Activated naive CD8-positive, alpha-beta T cell treated with anti-CD3 and anti-CD28 coated beads, Interleukin-2, amount 10 ng/mL, durations not matched to agents 7 days and 5 days (primary cell): ENCODE data around the gene SYNGR3. TPM values are rescaled to one million over a fixed set of nuclear protein-coding genes. Genes with fewer than 3 reads are reported as not detected.

ENCODE experiments used
- ATAC-seq: fragments of 150-1000 bp; cut with Tn5 transposase; one replicate; pipeline ENCODE4 v1.10.0; 2021; ENCODE audit warnings: low read depth, moderate library complexity
- POLR2A ChIA-PET: fragments of 350-600 bp; sonication (Branson Sonifier 250); formaldehyde crosslinking; loops from one replicate; lab custom pipeline; 2021; ENCODE audit warnings: antibody characterized with exemption; lab: Charles Lee
- DNase-seq: peaks from one replicate; pipeline ENCODE4 v3.0.0; 2021
- H3K27ac Mint-ChIP-seq: one replicate; pipeline ENCODE4 v1.8.0; 2022; ENCODE audit warnings: mild to moderate bottlenecking, mixed read lengths
- H3K27me3 Mint-ChIP-seq: one replicate; pipeline ENCODE4 v1.8.0; 2022; ENCODE audit warnings: mild to moderate bottlenecking, moderate library complexity, mixed read lengths
- H3K36me3 Mint-ChIP-seq: one replicate; pipeline ENCODE4 v1.8.0; 2021; ENCODE audit warnings: mild to moderate bottlenecking, mixed read lengths
- H3K4me1 Mint-ChIP-seq: one replicate; pipeline ENCODE4 v1.8.0; 2021; ENCODE audit warnings: mixed read lengths
- H3K4me3 Mint-ChIP-seq: one replicate; pipeline ENCODE4 v1.8.0; 2022; ENCODE audit warnings: mild to moderate bottlenecking, moderate library complexity, mixed read lengths
- H3K9me3 Mint-ChIP-seq: one replicate; pipeline ENCODE4 v1.8.0; 2021; ENCODE audit warnings: mixed read lengths
- total RNA-seq, 2 experiments: library from RNA; stranded (reverse); gene quantifications; one replicate each; pipeline ENCODE4 v1.2.3, GENCODE V29; 2021

SYNGR3 gene
- total RNA-seq, 2 experiments from 2014 or later = 2.0 to 2.2 TPM

GRCh38 chr16:1975432-1976215 lies 14.1 kb upstream of the SYNGR3 start:
- POLR2A ChIA-PET = interaction anchor here (1.8 kb wide), 1 partner anchor 11 kb away, joined by 9 read pairs; the partner anchor contains the start of gene RPS2
- ATAC-seq (no peak), DNase-seq (no peak)
- Mint-ChIP-seq H3K36me3 (peaks cover 7% of the 10 kb centered on the region), H3K27ac (no peak overlapping the region), H3K9me3 (no peaks in the 10 kb centered on the region), H3K4me1 (peaks cover 12% of the 10 kb centered on the region), H3K4me3 (no peak overlapping the region), H3K27me3 (peaks cover 3% of the 10 kb centered on the region)

GRCh38 chr16:1976216-1976520 lies 13.6 kb upstream of the SYNGR3 start:
- no peak for DNase-seq
- H3K27ac Mint-ChIP-seq = no peak overlapping the region
- no peak for ATAC-seq
- POLR2A ChIA-PET = interaction anchor here (1.8 kb wide), 1 partner anchor 11 kb away, joined by 9 read pairs; the partner anchor contains the start of gene RPS2
- H3K9me3 Mint-ChIP-seq = no peaks in the 10 kb centered on the region
- H3K4me1 Mint-ChIP-seq = peaks cover 10% of the 10 kb centered on the region
- H3K27me3 Mint-ChIP-seq = peaks cover 7% of the 10 kb centered on the region
- no peak overlapping the region for H3K4me3 Mint-ChIP-seq
- H3K36me3 Mint-ChIP-seq = peaks cover 7% of the 10 kb centered on the region

- no peak for ATAC-seq
- Mint-ChIP-seq H3K27me3 (peaks cover 18% of the 10 kb centered on the region), H3K27ac (no peak overlapping the region), H3K9me3 (no peaks in the 10 kb centered on the region), H3K4me3 (no peak overlapping the region), H3K36me3 (peaks cover 7% of the 10 kb centered on the region), H3K4me1 (peaks cover 7% of the 10 kb centered on the region)
- no peak for DNase-seq
- POLR2A ChIA-PET = interaction anchor here (8.6 kb wide), 1 partner anchor 13 kb away, joined by 50 read pairs; the partner anchor contains the start of gene RPS2
Measured at GRCh38 chr16:1976951-1977874, 12.6 kb upstream of the SYNGR3 start.

GRCh38 chr16:1977875-1978268 lies 11.9 kb upstream of the SYNGR3 start:
- POLR2A ChIA-PET = interaction anchor here (8.6 kb wide), 1 partner anchor 13 kb away, joined by 50 read pairs; the partner anchor contains the start of gene RPS2
- H3K4me3 Mint-ChIP-seq = no peak overlapping the region
- H3K36me3 Mint-ChIP-seq = peaks cover 7% of the 10 kb centered on the region
- H3K27me3 Mint-ChIP-seq = peaks cover 24% of the 10 kb centered on the region
- H3K4me1 Mint-ChIP-seq = peaks cover 3% of the 10 kb centered on the region
- ATAC-seq = no peak
- H3K27ac Mint-ChIP-seq = no peak overlapping the region
- no peak for DNase-seq
- no peaks in the 10 kb centered on the region for H3K9me3 Mint-ChIP-seq

GRCh38 chr16:1978476-1979120 lies 11.2 kb upstream of the SYNGR3 start:
- no peak overlapping the region for H3K27ac Mint-ChIP-seq
- POLR2A ChIA-PET = interaction anchor here (8.6 kb wide), 1 partner anchor 14 kb away, joined by 50 read pairs; the partner anchor contains the start of gene RPS2
- H3K27me3 Mint-ChIP-seq = peaks cover 30% of the 10 kb centered on the region
- no peak for ATAC-seq
- peaks cover 3% of the 10 kb centered on the region for H3K4me1 Mint-ChIP-seq
- peaks cover 7% of the 10 kb centered on the region for H3K36me3 Mint-ChIP-seq
- H3K9me3 Mint-ChIP-seq = no peaks in the 10 kb centered on the region
- no peak for DNase-seq
- no peak overlapping the region for H3K4me3 Mint-ChIP-seq

- ATAC-seq = no peak
- POLR2A ChIA-PET = interaction anchor here (8.6 kb wide), 1 partner anchor 15 kb away, joined by 50 read pairs; the partner anchor contains the start of gene RPS2
- Mint-ChIP-seq H3K36me3 (peaks cover 7% of the 10 kb centered on the region), H3K4me3 (no peak overlapping the region), H3K27ac (no peak overlapping the region), H3K4me1 (peaks cover 3% of the 10 kb centered on the region), H3K9me3 (no peaks in the 10 kb centered on the region), H3K27me3 (peaks cover 30% of the 10 kb centered on the region)
- no peak for DNase-seq
Measured at GRCh38 chr16:1979271-1980029, 10.3 kb upstream of the SYNGR3 start.

- H3K9me3 Mint-ChIP-seq = no peaks in the 10 kb centered on the region
- no peak overlapping the region for H3K27ac Mint-ChIP-seq
- no peak for ATAC-seq
- DNase-seq = no peak
- peaks cover 6% of the 10 kb centered on the region for H3K4me1 Mint-ChIP-seq
- peaks cover 30% of the 10 kb centered on the region for H3K27me3 Mint-ChIP-seq
- no peak overlapping the region for H3K4me3 Mint-ChIP-seq
- POLR2A ChIA-PET = interaction anchor here (0.7 to 8.6 kb wide), 2 partner anchors 11 to 15 kb away, joined by 3 to 50 read pairs; partner anchors contain the start of gene RPS2
- peaks cover 4% of the 10 kb centered on the region for H3K36me3 Mint-ChIP-seq
Measured at GRCh38 chr16:1980030-1980769, 9.6 kb upstream of the SYNGR3 start.

GRCh38 chr16:1980770-1981087 lies 9.0 kb upstream of the SYNGR3 start:
- POLR2A ChIA-PET = interaction anchor here (0.7 to 8.6 kb wide), 4 partner anchors 9 to 174 kb away, joined by 3 to 50 read pairs (median 4); partner anchors contain the start of genes RPS2, TBL3 and TRAF7
- Mint-ChIP-seq H3K36me3 (peaks cover 4% of the 10 kb centered on the region), H3K4me3 (no peak overlapping the region), H3K27ac (no peak overlapping the region), H3K27me3 (peaks cover 30% of the 10 kb centered on the region), H3K9me3 (no peaks in the 10 kb centered on the region), H3K4me1 (peaks cover 9% of the 10 kb centered on the region)
- DNase-seq = no peak
- no peak for ATAC-seq

- peaks cover 30% of the 10 kb centered on the region for H3K27me3 Mint-ChIP-seq
- POLR2A ChIA-PET = interaction anchor here (1.3 to 8.6 kb wide), 3 partner anchors 10 to 174 kb away, joined by 4 to 50 read pairs (median 5); partner anchors contain the start of genes RPS2, TBL3 and TRAF7
- no peak within 1 kb of the TSS for H3K4me3 Mint-ChIP-seq
- DNase-seq (no peak), ATAC-seq (no peak)
- no peaks in the 10 kb centered on the region for H3K9me3 Mint-ChIP-seq
- no peaks in the 10 kb centered on the region for H3K36me3 Mint-ChIP-seq
- peaks cover 12% of the 10 kb centered on the region for H3K4me1 Mint-ChIP-seq
- H3K27ac Mint-ChIP-seq = peak within 1 kb of the TSS; percentile 34
Measured at GRCh38 chr16:1981398-1981836, 8.4 kb upstream of the SYNGR3 start, which contains the start of gene NOXO1. TSS of gene NOXO1 (minus strand) at chr16:1981469. CDS start at chr16:1981179, 290 bp downstream.

GRCh38 chr16:1982013-1982433 lies 7.7 kb upstream of the SYNGR3 start:
- H3K27me3 Mint-ChIP-seq = peaks cover 30% of the 10 kb centered on the region
- H3K4me1 Mint-ChIP-seq = peaks cover 12% of the 10 kb centered on the region
- no peak overlapping the region for H3K27ac Mint-ChIP-seq
- DNase-seq (no peak), ATAC-seq (no peak)
- POLR2A ChIA-PET = interaction anchor here (0.8 to 8.6 kb wide), 4 partner anchors 10 to 173 kb away, joined by 3 to 50 read pairs (median 4); partner anchors contain the start of genes RPS2, TBL3 and TRAF7
- no peaks in the 10 kb centered on the region for H3K9me3 Mint-ChIP-seq
- no peak overlapping the region for H3K4me3 Mint-ChIP-seq
- H3K36me3 Mint-ChIP-seq = no peaks in the 10 kb centered on the region

GRCh38 chr16:1982991-1983543 lies 6.7 kb upstream of the SYNGR3 start:
- H3K36me3 Mint-ChIP-seq = no peaks in the 10 kb centered on the region
- ATAC-seq = no peak
- POLR2A ChIA-PET = interaction anchor here (0.8 to 8.6 kb wide), 3 partner anchors 11 to 172 kb away, joined by 3 to 50 read pairs (median 4); partner anchors contain the start of genes RPS2, TBL3 and TRAF7
- peaks cover 30% of the 10 kb centered on the region for H3K27me3 Mint-ChIP-seq
- no peak overlapping the region for H3K27ac Mint-ChIP-seq
- H3K9me3 Mint-ChIP-seq = no peaks in the 10 kb centered on the region
- no peak for DNase-seq
- peak overlapping the region; percentile 73 for H3K4me3 Mint-ChIP-seq
- peaks cover 12% of the 10 kb centered on the region for H3K4me1 Mint-ChIP-seq
